Neural cell (in vitro differentiated cells): ENCODE data around the gene FMN2.

ENCODE experiments used
- CTCF ChIP-seq: fragments of 450-650 bp; IDR thresholded peaks from 2 replicates; pipeline ENCODE4 v1.5.1; 2014; ENCODE audit warnings: antibody characterized with exemption, mild to moderate bottlenecking, moderate library complexity; ENCODE audit not compliant: poor library complexity, severe bottlenecking
- EZH2 ChIP-seq: fragments of 200-600, 300-800 bp; shearing (Covaris generic), sonication (generic); IDR thresholded peaks from 2 replicates; pipeline ENCODE4 v1.6.1; 2014; ENCODE audit warnings: antibody characterized with exemption, low read length, borderline replicate concordance, mild to moderate bottlenecking; ENCODE audit not compliant: insufficient read depth, poor library complexity, severe bottlenecking
- POLR2AphosphoS5 ChIP-seq: IDR thresholded peaks from 2 replicates; pipeline ENCODE4 v1.6.1; 2012
- RAD21 ChIP-seq: fragments of 450-650 bp; conservative IDR thresholded peaks from 2 replicates; pipeline ENCODE4 v1.6.1; 2014; ENCODE audit warnings: antibody characterized with exemption, mild to moderate bottlenecking, moderate library complexity
- SMC3 ChIP-seq: fragments of 450-650 bp; conservative IDR thresholded peaks from 2 replicates; pipeline ENCODE4 v1.6.1; 2014; ENCODE audit warnings: antibody characterized with exemption, mild to moderate bottlenecking, moderate library complexity; ENCODE audit not compliant: poor library complexity

GRCh38 chr1:240309769-240310168, 218.1 kb downstream of the FMN2 start:
- no peak for TF ChIP-seq CTCF
- TF ChIP-seq POLR2AphosphoS5: no peak
- TF ChIP-seq SMC3: no peak
- TF ChIP-seq EZH2: no peak
- TF ChIP-seq RAD21: no peak
